Brain microvascular endothelial cell (primary cell): Measurements from ENCODE around the gene KNDC1.

Experiments
- DNase-seq: peaks from one replicate; pipeline ENCODE4 v3.0.0-alpha.2; 2020
- H3K27ac ChIP-seq: fragments of 250-450 bp; sonication (Bioruptor Pico); 2 replicates; pipeline ENCODE4 v1.5.1; 2020; ENCODE audit warnings: mild to moderate bottlenecking, moderate library complexity
- H3K27me3 ChIP-seq: fragments of 250-450 bp; sonication (Bioruptor Pico); replicated peaks from 2 replicates; pipeline ENCODE4 v1.5.1; 2020; ENCODE audit warnings: mild to moderate bottlenecking
- H3K36me3 ChIP-seq: fragments of 250-450 bp; sonication (Bioruptor Pico); replicated peaks from 2 replicates; pipeline ENCODE4 v1.5.1; 2020; ENCODE audit warnings: mild to moderate bottlenecking
- H3K4me3 ChIP-seq: 2 replicates; pipeline ENCODE4 v1.5.1; 2011; ENCODE audit warnings: low read depth, mild to moderate bottlenecking, control low read depth, low read length, moderate library complexity
- CTCF ChIP-seq: IDR thresholded peaks from 2 replicates; pipeline ENCODE4 v1.5.1; 2011; ENCODE audit warnings: low read depth, mild to moderate bottlenecking, moderate library complexity, low read length, control low read depth, inconsistent platforms; ENCODE audit errors: missing control alignments
- in situ Hi-C: cut with HindIII; loops from 2 replicates; pipeline ENCODE4 v1.10.0; 2017; ENCODE audit warnings: low sequenced_read_pairs, low pct_ligation_motif_present

The KNDC1 gene

GRCh38 chr10:133129859-133130495 is 30.0 kb upstream of the KNDC1 start:
- no peak for DNase-seq
- H3K27me3 ChIP-seq = no peaks in the 10 kb centered on the region
- H3K4me3 ChIP-seq = no peak overlapping the region
- no peak for TF ChIP-seq CTCF
- H3K27ac ChIP-seq = no peak overlapping the region
- H3K36me3 ChIP-seq = no peaks in the 10 kb centered on the region
- in situ Hi-C loops = no loop called here

- TF ChIP-seq CTCF = no peak
- no peaks in the 10 kb centered on the region for H3K27me3 ChIP-seq
- in situ Hi-C loops = no loop called here
- H3K4me3 ChIP-seq = no peak overlapping the region
- DNase-seq = no peak
- H3K36me3 ChIP-seq = no peaks in the 10 kb centered on the region
- H3K27ac ChIP-seq = no peak overlapping the region
Measured at GRCh38 chr10:133130602-133131001, 29.4 kb upstream of the KNDC1 start.

GRCh38 chr10:133131053-133131452 is 29.0 kb upstream of the KNDC1 start:
- TF ChIP-seq CTCF = no peak
- in situ Hi-C loops = no loop called here
- no peak for DNase-seq

GRCh38 chr10:133131734-133132472 is 28.1 kb upstream of the KNDC1 start:
- H3K36me3 ChIP-seq = no peaks in the 10 kb centered on the region
- H3K27ac ChIP-seq = no peak overlapping the region
- no peaks in the 10 kb centered on the region for H3K27me3 ChIP-seq
- no peak overlapping the region for H3K4me3 ChIP-seq
- no peak for TF ChIP-seq CTCF
- in situ Hi-C loops = no loop called here
- no peak for DNase-seq

More at GRCh38 chr10:133131053-133131452, 29.0 kb upstream of the KNDC1 start:
- Histone ChIP-seq H3K36me3 (no peaks in the 10 kb centered on the region), H3K27me3 (no peaks in the 10 kb centered on the region), H3K4me3 (no peak overlapping the region), H3K27ac (no peak overlapping the region)

- no peak for DNase-seq
- H3K27me3 ChIP-seq = no peaks in the 10 kb centered on the region
Measured at GRCh38 chr10:133132473-133133291, 27.3 kb upstream of the KNDC1 start.

More at GRCh38 chr10:133132473-133133291, 27.3 kb upstream of the KNDC1 start:
- TF ChIP-seq CTCF = no peak
- H3K27ac ChIP-seq = no peak overlapping the region
- in situ Hi-C loops = no loop called here
- H3K36me3 ChIP-seq = no peaks in the 10 kb centered on the region
- no peak overlapping the region for H3K4me3 ChIP-seq
